Activated CD4-positive, alpha-beta T cell treated with anti-CD3 and anti-CD28 coated beads for 36 hours (primary cell): ENCODE results near the gene PLAGL1. TPM values are rescaled to one million over a fixed set of nuclear protein-coding genes. Genes with fewer than 3 reads are reported as not detected.

Source experiments
- ATAC-seq: fragments of 200-7000 bp; cut with Tn5 transposase; one replicate; pipeline ENCODE4 v1.10.0; 2021; ENCODE audit warnings: mild to moderate bottlenecking, moderate library complexity
- CTCF ChIA-PET: fragments of 350-600 bp; sonication (Branson Sonifier 250); formaldehyde crosslinking; loops from one replicate; lab custom pipeline; 2021; ENCODE audit warnings: antibody characterized with exemption; lab: Charles Lee
- POLR2A ChIA-PET: fragments of 350-600 bp; sonication (Branson Sonifier 250); formaldehyde crosslinking; loops from one replicate; lab custom pipeline; 2021; ENCODE audit warnings: antibody characterized with exemption, inconsistent platforms; lab: Charles Lee
- DNase-seq: peaks from one replicate; pipeline ENCODE4 v3.0.0-alpha.2; 2020
- H3K27ac Mint-ChIP-seq: one replicate; pipeline ENCODE4 v1.8.0; 2021; ENCODE audit warnings: mixed read lengths
- H3K27me3 Mint-ChIP-seq: one replicate; pipeline ENCODE4 v1.8.0; 2021; ENCODE audit warnings: mixed read lengths
- H3K36me3 Mint-ChIP-seq: one replicate; pipeline ENCODE4 v1.8.0; 2021; ENCODE audit warnings: low read depth, mixed read lengths
- H3K4me1 Mint-ChIP-seq: one replicate; pipeline ENCODE4 v1.8.0; 2021; ENCODE audit warnings: mixed read lengths
- H3K4me3 Mint-ChIP-seq: one replicate; pipeline ENCODE4 v1.8.0; 2021; ENCODE audit warnings: mild to moderate bottlenecking, moderate library complexity, mixed read lengths
- H3K9me3 Mint-ChIP-seq: one replicate; pipeline ENCODE4 v1.8.0; 2021; ENCODE audit warnings: low read depth, mixed read lengths
- intact Hi-C, 2 experiments: fragments of 100-400 bp; cut with DNase I in 1 of 2; cut with micrococcal nuclease in 1 of 2; formaldehyde crosslinking; loops; one replicate each; pipeline versions ENCODE4 v1.14.2 to v1.15.1; 2022 to 2024; cut with DNase I, micrococcal nuclease
- total RNA-seq, 2 experiments: library from RNA; stranded (reverse); gene quantifications; one replicate each; pipeline ENCODE4 v1.2.3, GENCODE V29; 2021

PLAGL1 gene
- total RNA-seq, 2 experiments from 2014 or later = 15.9 to 16.3 TPM

DNA sequence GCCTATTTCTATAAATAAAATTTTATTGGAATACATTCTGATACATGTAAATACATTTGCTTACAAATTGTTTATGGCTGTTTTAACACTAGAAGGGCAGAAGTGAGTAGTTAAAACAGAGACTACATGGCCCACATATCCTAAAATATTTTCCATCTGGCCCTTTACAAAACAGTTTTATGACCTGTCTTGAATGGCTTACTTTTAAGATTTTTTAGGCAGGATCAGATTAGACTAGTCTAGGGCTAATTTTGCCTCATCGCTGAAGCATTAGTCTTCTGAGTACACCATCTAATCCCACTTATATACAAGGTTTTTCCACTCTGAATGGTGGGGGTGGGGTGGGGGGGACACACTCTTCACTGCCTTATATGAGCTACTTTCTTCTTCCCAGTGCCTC, 27.1 kb downstream of the PLAGL1 start:
- CTCF ChIA-PET = interaction anchor here (0.8 to 2.1 kb wide), 3 partner anchors 37 to 1330 kb away, joined by 3 to 5 read pairs (median 3); no protein-coding TSS in a partner anchor
- Mint-ChIP-seq H3K9me3 (no peaks in the 10 kb centered on the region), H3K4me1 (peaks cover 2% of the 10 kb centered on the region), H3K27me3 (no peaks in the 10 kb centered on the region), H3K27ac (no peak overlapping the region), H3K4me3 (no peak overlapping the region), H3K36me3 (no peaks in the 10 kb centered on the region)
- DNase-seq (no peak), ATAC-seq (no peak)
- POLR2A ChIA-PET = no interaction called here
- intact Hi-C loops = no loop called here

- ChIA-PET CTCF (no interaction called here), POLR2A (no interaction called here)
- H3K4me1 Mint-ChIP-seq = peaks cover 2% of the 10 kb centered on the region
- intact Hi-C loops = no loop called here
- no peaks in the 10 kb centered on the region for H3K9me3 Mint-ChIP-seq
- ATAC-seq = no peak
- no peak for DNase-seq
- H3K4me3 Mint-ChIP-seq = no peak overlapping the region
- H3K27me3 Mint-ChIP-seq = no peaks in the 10 kb centered on the region
- H3K27ac Mint-ChIP-seq = no peak overlapping the region
- no peaks in the 10 kb centered on the region for H3K36me3 Mint-ChIP-seq
Observed at GRCh38 chr6:143976806-143977349, 31.2 kb downstream of the PLAGL1 start.

GRCh38 chr6:143974089-143974488, 34.0 kb downstream of the PLAGL1 start:
- intact Hi-C loops = no loop called here
- Mint-ChIP-seq H3K4me1 (peaks cover 2% of the 10 kb centered on the region), H3K9me3 (no peaks in the 10 kb centered on the region), H3K27me3 (no peaks in the 10 kb centered on the region), H3K36me3 (no peaks in the 10 kb centered on the region), H3K27ac (no peak overlapping the region), H3K4me3 (no peak overlapping the region)
- ATAC-seq = no peak
- DNase-seq = no peak
- CTCF ChIA-PET = interaction anchor here (3.2 kb wide), 1 partner anchor 39 kb away, joined by 13 read pairs; no protein-coding TSS in a partner anchor
- POLR2A ChIA-PET = no interaction called here

DNA sequence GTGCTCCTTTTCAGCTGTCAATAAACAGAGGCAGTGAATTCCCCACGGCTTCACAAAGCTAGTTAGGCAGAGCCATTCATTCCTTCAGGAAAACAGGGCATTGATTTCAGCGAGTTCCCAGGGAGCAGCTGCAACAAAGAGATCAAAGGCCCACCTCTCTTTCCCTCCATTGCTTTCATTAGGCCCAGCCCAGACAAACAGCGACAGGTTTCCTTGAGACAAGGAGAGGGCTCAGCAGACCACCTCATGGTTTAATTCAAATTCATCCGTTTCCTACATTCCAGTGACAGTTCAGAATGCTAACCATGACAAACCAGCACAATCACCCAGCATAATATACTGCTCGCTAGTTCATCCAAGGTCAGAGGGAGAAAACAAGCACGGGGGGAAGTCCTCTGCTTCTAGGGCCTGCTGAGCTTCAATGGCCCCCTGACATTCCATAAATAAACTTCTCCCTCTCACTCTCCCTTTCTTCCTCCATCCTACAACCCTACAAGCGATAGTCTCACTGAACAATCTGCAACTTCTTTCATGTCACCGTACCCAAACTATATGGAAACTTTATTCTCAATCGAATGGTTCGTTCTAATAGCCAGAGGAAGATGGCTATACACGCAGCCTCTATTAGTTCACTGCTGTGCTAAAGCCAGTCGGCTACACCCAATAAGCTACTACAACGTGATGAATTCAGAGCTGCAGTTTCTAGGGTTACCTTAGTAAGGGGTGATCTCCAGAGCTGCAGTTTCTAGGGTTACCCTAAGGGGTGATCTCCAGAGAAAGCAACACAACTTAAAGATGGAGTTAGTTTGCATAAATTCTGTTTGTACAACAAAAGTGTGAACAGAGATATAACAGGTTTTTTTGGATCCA, 34.7 kb downstream of the PLAGL1 start:
- ChIA-PET CTCF (interaction anchor here (0.8 to 3.2 kb wide), 2 partner anchors 40 to 42 kb away, joined by 3 to 13 read pairs; no protein-coding TSS in a partner anchor), POLR2A (no interaction called here)
- Mint-ChIP-seq H3K9me3 (no peaks in the 10 kb centered on the region), H3K27ac (no peak overlapping the region), H3K4me3 (no peak overlapping the region), H3K36me3 (no peaks in the 10 kb centered on the region), H3K4me1 (peaks cover 2% of the 10 kb centered on the region), H3K27me3 (no peaks in the 10 kb centered on the region)
- no peak for DNase-seq
- ATAC-seq = no peak
- intact Hi-C loops = no loop called here

DNA sequence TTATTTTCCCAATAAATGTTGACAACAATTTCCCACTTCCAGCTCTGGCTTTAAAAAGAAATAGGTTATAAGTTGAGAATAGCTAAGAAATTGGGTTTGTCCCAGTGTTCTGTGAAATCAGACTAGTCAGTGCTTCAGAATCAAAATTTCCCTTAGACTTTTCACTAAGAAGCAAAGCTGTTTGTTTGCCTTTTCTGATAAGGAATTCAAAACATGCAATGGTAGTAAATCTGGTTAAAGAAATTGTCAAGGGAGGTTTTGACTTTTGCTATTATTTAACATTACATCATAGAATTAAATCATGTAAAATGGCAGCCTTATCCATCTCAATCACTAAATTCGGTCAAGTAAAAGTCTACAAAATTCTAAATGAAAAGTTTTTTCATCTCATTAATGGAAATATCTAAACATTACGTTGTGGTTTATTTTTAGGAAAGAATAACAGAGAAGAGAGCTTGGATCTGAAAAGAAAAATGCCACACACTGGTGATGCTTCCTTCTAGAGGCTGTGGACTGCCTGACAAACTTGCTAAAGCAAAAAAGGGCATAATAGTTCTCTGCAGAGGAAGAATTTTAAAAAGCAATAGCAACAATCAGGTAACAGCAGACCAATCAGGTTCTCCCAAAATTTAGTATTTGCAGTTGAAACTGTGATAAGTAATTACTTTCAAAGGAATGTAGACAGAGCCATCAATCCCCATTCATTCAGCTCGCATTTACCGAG, 36.4 kb downstream of the PLAGL1 start:
- ChIA-PET POLR2A (no interaction called here), CTCF (no interaction called here)
- intact Hi-C loops = no loop called here

GRCh38 chr6:143970456-143971218, 37.4 kb downstream of the PLAGL1 start:
- no peak for ATAC-seq
- no peaks in the 10 kb centered on the region for H3K9me3 Mint-ChIP-seq
- no peaks in the 10 kb centered on the region for H3K4me1 Mint-ChIP-seq
- intact Hi-C loops = no loop called here
- DNase-seq = no peak
- H3K27ac Mint-ChIP-seq = no peak overlapping the region
- no peaks in the 10 kb centered on the region for H3K27me3 Mint-ChIP-seq
- no peaks in the 10 kb centered on the region for H3K36me3 Mint-ChIP-seq
- POLR2A ChIA-PET = no interaction called here
- CTCF ChIA-PET = no interaction called here
- H3K4me3 Mint-ChIP-seq = no peak overlapping the region

More for the DNA sequence above, 36.4 kb downstream of the PLAGL1 start:
- no peak for ATAC-seq
- Mint-ChIP-seq H3K27ac (no peak overlapping the region), H3K27me3 (no peaks in the 10 kb centered on the region), H3K4me1 (no peaks in the 10 kb centered on the region), H3K4me3 (no peak overlapping the region), H3K9me3 (no peaks in the 10 kb centered on the region), H3K36me3 (no peaks in the 10 kb centered on the region)
- no peak for DNase-seq

DNA sequence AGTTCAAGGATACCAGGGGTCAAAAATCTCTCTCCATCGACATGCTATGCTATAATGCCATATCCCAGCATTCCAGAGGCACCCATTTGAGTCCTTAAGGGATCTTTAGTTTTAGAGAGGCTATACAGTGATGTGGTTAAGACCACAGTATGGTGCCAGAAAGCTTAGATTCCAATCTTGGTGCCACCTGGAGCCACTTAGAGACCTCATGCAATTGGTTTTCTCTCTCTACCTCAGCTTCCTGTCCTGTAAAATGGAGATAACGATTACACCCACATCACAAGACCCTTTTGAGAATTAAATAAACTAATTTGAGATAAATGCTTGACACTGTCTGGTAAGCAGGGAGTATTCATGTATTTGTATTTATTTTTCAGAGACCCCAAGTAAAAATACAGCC, 39.0 kb downstream of the PLAGL1 start:
- Mint-ChIP-seq H3K36me3 (no peaks in the 10 kb centered on the region), H3K9me3 (no peaks in the 10 kb centered on the region), H3K27ac (no peak overlapping the region), H3K27me3 (no peaks in the 10 kb centered on the region), H3K4me3 (no peak overlapping the region), H3K4me1 (no peaks in the 10 kb centered on the region)
- ATAC-seq (no peak), DNase-seq (no peak)
- ChIA-PET CTCF (no interaction called here), POLR2A (no interaction called here)
- intact Hi-C loops = no loop called here

DNA sequence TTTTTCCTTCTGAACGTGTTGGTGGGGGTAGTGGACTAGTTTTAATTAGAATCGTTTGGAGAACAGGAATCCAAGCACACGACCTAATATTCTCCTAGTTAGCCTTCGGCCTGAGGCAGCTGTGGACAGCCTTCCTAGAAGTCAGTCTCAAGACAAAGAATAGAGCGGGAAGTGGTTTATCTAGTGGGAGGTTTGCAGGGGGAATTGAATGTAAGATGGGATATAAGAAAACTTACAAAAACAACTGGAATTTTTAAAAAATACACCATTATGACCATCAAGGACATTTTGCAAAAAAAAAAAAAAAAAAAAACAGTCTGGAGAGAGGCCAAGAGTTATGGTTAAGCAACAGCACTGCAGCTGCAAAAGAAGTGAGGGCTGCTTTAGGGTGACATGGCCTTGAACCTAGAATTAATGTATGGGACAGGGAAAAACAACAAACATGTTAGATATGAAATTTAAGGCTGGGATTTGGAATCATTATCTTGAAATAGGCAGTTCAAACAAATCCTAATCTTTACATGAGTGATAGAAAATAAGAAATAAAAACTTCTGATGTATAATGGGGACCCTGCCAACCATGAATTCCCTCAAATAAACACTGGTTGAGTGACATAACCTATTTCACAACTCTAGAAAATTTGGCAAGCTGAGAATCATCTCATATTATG, 40.2 kb downstream of the PLAGL1 start:
- POLR2A ChIA-PET = no interaction called here
- H3K9me3 Mint-ChIP-seq = no peaks in the 10 kb centered on the region

DNA sequence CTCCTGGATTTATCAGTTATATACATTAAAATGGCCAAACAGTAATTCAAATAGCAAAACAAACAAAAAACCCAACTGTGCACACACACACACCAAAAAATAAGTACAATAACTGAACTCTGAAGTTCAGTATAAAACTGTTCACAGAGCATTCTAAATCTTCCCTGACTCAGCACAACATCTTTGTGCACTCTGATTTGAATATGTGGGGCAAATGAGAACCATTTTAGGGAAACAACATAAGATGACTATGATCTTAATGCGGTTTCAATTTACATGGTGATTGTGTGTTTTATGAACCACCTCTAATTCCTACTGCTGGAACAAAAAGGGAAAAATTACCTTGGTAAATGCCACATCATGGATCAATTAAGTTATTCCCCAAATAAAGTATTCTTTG, 41.7 kb downstream of the PLAGL1 start:
- ATAC-seq (no peak), DNase-seq (no peak)
- Mint-ChIP-seq H3K27ac (no peak overlapping the region), H3K36me3 (no peaks in the 10 kb centered on the region), H3K27me3 (no peaks in the 10 kb centered on the region), H3K4me3 (no peak overlapping the region), H3K9me3 (no peaks in the 10 kb centered on the region), H3K4me1 (no peaks in the 10 kb centered on the region)
- intact Hi-C loops = no loop called here
- CTCF ChIA-PET = no interaction called here
- POLR2A ChIA-PET = no interaction called here

More for the DNA sequence above, 40.2 kb downstream of the PLAGL1 start:
- no peak overlapping the region for H3K27ac Mint-ChIP-seq
- CTCF ChIA-PET = no interaction called here
- intact Hi-C loops = no loop called here
- no peaks in the 10 kb centered on the region for H3K36me3 Mint-ChIP-seq
- no peaks in the 10 kb centered on the region for H3K27me3 Mint-ChIP-seq
- DNase-seq (no peak), ATAC-seq (no peak)
- H3K4me3 Mint-ChIP-seq = no peak overlapping the region
- H3K4me1 Mint-ChIP-seq = no peaks in the 10 kb centered on the region

DNA sequence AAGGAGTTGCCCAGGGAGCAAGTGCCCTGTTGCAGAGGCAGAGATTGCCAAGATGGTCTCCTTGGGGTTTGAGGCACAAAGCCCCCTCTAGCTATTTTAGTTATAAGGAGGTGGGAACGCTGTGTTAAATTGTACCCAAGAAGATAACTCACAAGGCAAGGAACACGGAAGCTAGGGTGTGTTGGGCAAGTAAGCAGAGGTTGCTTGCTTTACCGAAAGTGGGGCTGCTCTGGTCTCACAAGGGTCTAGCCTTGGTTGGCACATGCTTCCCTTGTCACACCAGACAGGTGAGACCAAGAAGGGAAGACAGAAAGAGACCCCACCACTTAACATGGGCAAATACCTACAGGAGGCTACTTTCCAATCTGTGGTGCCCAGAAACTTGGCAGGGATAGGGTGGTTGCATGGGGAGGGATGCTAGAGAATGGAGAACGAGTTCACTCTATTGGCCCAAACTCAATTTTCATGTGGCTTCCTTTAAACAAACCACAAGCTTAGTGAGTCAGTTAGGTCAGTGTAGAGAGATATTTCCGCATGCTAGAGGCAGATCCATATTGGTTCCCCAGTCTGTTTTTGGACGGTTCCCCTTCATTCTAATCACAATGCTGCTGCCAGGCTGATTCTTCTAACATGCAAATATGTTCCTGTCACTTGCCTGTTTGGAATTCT, 42.4 kb downstream of the PLAGL1 start:
- H3K27me3 Mint-ChIP-seq = no peaks in the 10 kb centered on the region
- no peak overlapping the region for H3K27ac Mint-ChIP-seq
- no peaks in the 10 kb centered on the region for H3K36me3 Mint-ChIP-seq
- intact Hi-C loops = no loop called here
- ChIA-PET CTCF (interaction anchor here (0.7 kb wide), 1 partner anchor 21 kb away, joined by 3 read pairs; no protein-coding TSS in a partner anchor), POLR2A (no interaction called here)
- H3K4me1 Mint-ChIP-seq = no peaks in the 10 kb centered on the region
- H3K9me3 Mint-ChIP-seq = no peaks in the 10 kb centered on the region
- ATAC-seq (no peak), DNase-seq (no peak)
- H3K4me3 Mint-ChIP-seq = no peak overlapping the region
